HEK293T (cell line): ENCODE results near the gene SLC35E2B.

Experiments
- CTCF ChIA-PET: fragments of 350-600 bp; formaldehyde crosslinking; extraction: SDS; loops from one replicate; lab custom pipeline; 2021; ENCODE audit warnings: antibody characterized with exemption, inconsistent platforms; lab: Yijun Ruan, JAX
- POLR2A ChIA-PET: fragments of 350-600 bp; formaldehyde crosslinking; extraction: SDS; loops from one replicate; lab custom pipeline; 2020; ENCODE audit warnings: antibody characterized with exemption, inconsistent platforms; lab: Yijun Ruan, JAX
- DNase-seq: peaks from one replicate; pipeline ENCODE4 v3.0.0; 2012; ENCODE audit warnings: mixed read lengths; ENCODE audit errors: extremely low spot score
- ARNT ChIP-seq: fragments of 450-650 bp; IDR thresholded peaks from 2 replicates; pipeline ENCODE4 v1.6.1; 2017; ENCODE audit warnings: mild to moderate bottlenecking
- BHLHE40 ChIP-seq: fragments of 450-650 bp; IDR thresholded peaks from 2 replicates; pipeline ENCODE4 v1.6.1; 2016; ENCODE audit warnings: mild to moderate bottlenecking, moderate library complexity, borderline replicate concordance
- CTBP1 ChIP-seq: fragments of 450-650 bp; IDR thresholded peaks from 2 replicates; pipeline ENCODE4 v1.6.1; 2016; ENCODE audit warnings: borderline replicate concordance
- ELF4 ChIP-seq: fragments of 450-650 bp; IDR thresholded peaks from 2 replicates; pipeline ENCODE4 v1.6.1; 2017; ENCODE audit warnings: antibody characterized with exemption
- FOXA1 ChIP-seq: fragments of 450-650 bp; IDR thresholded peaks from 2 replicates; pipeline ENCODE4 v1.6.1; 2016; ENCODE audit warnings: mild to moderate bottlenecking
- FOXK2 ChIP-seq: fragments of 450-650 bp; IDR thresholded peaks from 2 replicates; pipeline ENCODE4 v1.6.1; 2016; ENCODE audit warnings: mild to moderate bottlenecking
- FOXM1 ChIP-seq: fragments of 450-650 bp; IDR thresholded peaks from 2 replicates; pipeline ENCODE4 v1.6.1; 2017; ENCODE audit warnings: mild to moderate bottlenecking, borderline replicate concordance
- HDGF ChIP-seq: fragments of 450-650 bp; IDR thresholded peaks from 2 replicates; pipeline ENCODE4 v1.6.1; 2017; ENCODE audit warnings: antibody characterized with exemption, borderline replicate concordance
- L3MBTL2 ChIP-seq: fragments of 450-650 bp; conservative IDR thresholded peaks from 2 replicates; pipeline ENCODE4 v1.6.1; 2016; ENCODE audit warnings: mild to moderate bottlenecking
- LEF1 ChIP-seq: fragments of 450-650 bp; IDR thresholded peaks from 2 replicates; pipeline ENCODE4 v1.6.1; 2017; ENCODE audit warnings: mild to moderate bottlenecking, borderline replicate concordance
- NFRKB ChIP-seq: fragments of 450-650 bp; IDR thresholded peaks from 2 replicates; pipeline ENCODE4 v1.6.1; 2016; ENCODE audit warnings: mild to moderate bottlenecking, moderate library complexity
- SP1 ChIP-seq: fragments of 450-650 bp; IDR thresholded peaks from 2 replicates; pipeline ENCODE4 v1.6.1; 2017
- SUZ12 ChIP-seq: fragments of 450-650 bp; IDR thresholded peaks from 2 replicates; pipeline ENCODE4 v1.6.1; 2016; ENCODE audit warnings: mild to moderate bottlenecking
- TARDBP ChIP-seq: fragments of 450-650 bp; IDR thresholded peaks from 2 replicates; pipeline ENCODE4 v1.6.1; 2016
- ZNF384 ChIP-seq: fragments of 450-650 bp; IDR thresholded peaks from 2 replicates; pipeline ENCODE4 v1.6.1; 2016
- TF ChIP-seq, protein P1 (sequence below): fragments of 450-650 bp; IDR thresholded peaks from 2 replicates; pipeline ENCODE4 v1.6.1; 2016

SLC35E2B gene

GRCh38 chr1:1617516-1617915 lies 75.1 kb downstream of the SLC35E2B start:
- TF ChIP-seq FOXA1 (no peak), L3MBTL2 (no peak), ZNF384 (no peak), LEF1 (no peak), ELF4 (no peak), SP1 (no peak), NFRKB (no peak), BHLHE40 (no peak), HDGF (no peak), SUZ12 (no peak)
- no peak for DNase-seq
- ChIA-PET POLR2A (no interaction called here), CTCF (no interaction called here)

GRCh38 chr1:1616838-1617237 lies 75.8 kb downstream of the SLC35E2B start:
- ChIA-PET CTCF (no interaction called here), POLR2A (no interaction called here)
- no peak for TF ChIP-seq SP1
- DNase-seq: no peak

DNA sequence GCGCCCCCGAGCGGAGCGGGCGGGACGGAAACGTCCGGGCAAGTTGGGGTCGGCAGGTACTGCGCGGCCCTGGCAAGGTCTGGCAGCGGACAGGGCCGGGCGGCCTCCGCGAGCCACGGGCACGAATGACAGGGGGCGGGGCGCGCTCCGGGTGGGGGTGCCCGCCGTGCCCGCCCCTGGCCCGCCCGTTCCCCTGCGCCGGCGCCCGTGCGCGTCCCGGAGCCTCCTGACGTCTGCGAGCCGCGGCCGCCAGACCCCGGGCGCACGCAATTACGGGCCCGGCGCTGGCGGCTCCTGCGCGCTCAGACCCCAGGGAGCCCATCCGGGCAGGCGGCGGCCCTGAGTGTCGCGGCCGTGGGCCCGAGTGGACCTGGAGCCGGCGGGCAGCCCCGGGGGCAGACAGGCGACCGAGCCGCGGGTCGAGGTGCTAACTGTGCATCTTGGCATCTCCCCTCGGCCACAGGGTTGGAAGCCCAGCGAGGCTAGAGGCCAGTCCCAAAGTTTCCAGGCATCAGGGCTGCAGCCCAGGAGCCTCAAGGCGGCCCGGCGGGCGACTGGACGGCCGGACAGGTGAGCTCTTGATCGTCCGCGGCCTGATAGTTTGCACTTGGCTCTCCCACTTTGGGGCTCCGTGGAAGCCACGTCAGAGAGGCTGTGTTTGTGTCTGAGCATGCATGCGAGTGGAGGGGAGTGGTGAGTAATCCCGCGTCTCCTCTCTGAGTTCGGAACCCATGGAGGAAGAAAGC lies 76.4 kb downstream of the SLC35E2B start:
- TF ChIP-seq, protein P1, sequence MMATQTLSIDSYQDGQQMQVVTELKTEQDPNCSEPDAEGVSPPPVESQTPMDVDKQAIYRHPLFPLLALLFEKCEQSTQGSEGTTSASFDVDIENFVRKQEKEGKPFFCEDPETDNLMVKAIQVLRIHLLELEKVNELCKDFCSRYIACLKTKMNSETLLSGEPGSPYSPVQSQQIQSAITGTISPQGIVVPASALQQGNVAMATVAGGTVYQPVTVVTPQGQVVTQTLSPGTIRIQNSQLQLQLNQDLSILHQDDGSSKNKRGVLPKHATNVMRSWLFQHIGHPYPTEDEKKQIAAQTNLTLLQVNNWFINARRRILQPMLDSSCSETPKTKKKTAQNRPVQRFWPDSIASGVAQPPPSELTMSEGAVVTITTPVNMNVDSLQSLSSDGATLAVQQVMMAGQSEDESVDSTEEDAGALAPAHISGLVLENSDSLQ: no peak
- no peak for TF ChIP-seq NFRKB
- no peak for TF ChIP-seq SUZ12
- TF ChIP-seq FOXM1: no peak
- TF ChIP-seq HDGF: no peak
- no peak for TF ChIP-seq ELF4
- no peak for TF ChIP-seq LEF1
- no peak for TF ChIP-seq ARNT
- TF ChIP-seq FOXK2: no peak
- TF ChIP-seq ZNF384: no peak
- TF ChIP-seq L3MBTL2: no peak
- no peak for TF ChIP-seq CTBP1
- no peak for TF ChIP-seq TARDBP
- no peak for TF ChIP-seq SP1
- no peak for TF ChIP-seq FOXA1
- POLR2A ChIA-PET: interaction anchor here (0.6 to 3.3 kb wide), 18 partner anchors 9 to 227 kb away, joined by 3 to 33 read pairs (median 4); partner anchors contain the start of gene FNDC10
- no peak for DNase-seq
- CTCF ChIA-PET: interaction anchor here (0.7 kb wide), 1 partner anchor 10 kb away, joined by 3 read pairs; no protein-coding TSS in a partner anchor

DNA sequence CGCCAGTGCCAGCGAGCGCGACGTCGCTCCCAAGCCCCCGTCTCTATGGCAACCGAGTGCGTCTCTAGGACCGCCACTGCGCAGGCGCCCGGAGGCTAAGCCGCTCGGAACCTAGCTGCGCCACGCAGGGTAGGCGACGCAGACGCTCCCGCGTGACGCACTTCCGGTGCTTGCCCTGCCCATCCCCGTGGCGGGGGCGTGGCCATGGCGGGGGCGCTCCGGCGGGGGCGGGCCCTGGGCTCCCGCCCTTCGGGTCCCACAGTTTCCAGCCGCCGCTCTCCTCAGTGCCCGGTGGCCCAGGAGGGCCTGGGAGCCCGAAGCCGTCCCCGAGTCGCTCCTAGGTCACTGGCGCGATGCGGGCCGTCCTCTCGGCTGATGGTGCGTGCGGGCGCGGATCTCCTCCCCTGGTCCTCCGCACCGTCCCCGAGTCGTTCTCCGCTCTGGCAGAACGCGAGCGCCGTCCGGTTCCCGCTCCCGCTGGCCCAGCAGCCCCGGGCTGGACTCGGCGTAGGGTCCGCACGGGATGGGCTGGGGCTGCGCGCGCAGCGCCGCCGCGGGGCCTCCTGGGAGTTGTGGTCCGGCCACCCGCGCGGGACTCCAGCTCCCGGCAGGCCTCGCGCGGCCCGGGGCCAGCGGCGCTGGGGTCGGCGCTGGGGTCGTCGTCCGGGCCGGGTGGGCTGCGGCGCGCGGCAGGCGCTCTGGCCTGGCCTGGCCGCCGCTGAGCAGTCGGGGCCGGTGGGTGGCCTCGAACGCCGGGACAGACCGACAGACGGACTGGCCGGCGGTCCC lies 77.1 kb downstream of the SLC35E2B start, which contains the start of gene MIB2:
TSS of gene MIB2 (plus strand) at position 245 of the 789 bp plus-strand sequence. CDS start 7,953 bp downstream, outside the sequence.
- POLR2A ChIA-PET: interaction anchor here (0.5 to 3.3 kb wide), 21 partner anchors 9 to 675 kb away, joined by 3 to 33 read pairs (median 3); partner anchors contain the start of gene FNDC10
- DNase-seq: peak; percentile 100
- CTCF ChIA-PET: no interaction called here
- TF ChIP-seq L3MBTL2: no peak
- peak; percentile 33; the same call in 1 of the 2 replicates for TF ChIP-seq ARNT

DNA sequence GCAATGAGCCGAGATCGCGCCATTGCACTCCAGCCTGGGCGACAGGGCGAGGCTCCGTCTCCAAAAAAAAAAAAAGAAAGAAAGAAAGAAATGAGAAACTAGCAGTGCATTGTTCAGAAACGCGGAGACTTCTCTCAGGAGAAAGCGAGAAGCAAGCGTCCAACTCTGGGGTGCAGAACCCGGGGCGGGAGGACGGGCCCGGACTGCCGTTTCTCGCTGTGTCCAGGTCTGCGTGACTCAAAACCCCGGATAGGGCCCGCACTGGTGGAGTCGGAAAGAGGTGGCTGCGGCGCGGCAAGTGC lies 77.7 kb downstream of the SLC35E2B start:
- ChIA-PET CTCF (no interaction called here), POLR2A (interaction anchor here (1.0 to 3.3 kb wide), 10 partner anchors 8 to 103 kb away, joined by 3 to 33 read pairs (median 6); partner anchors contain the start of gene FNDC10)
- no peak for DNase-seq
- TF ChIP-seq SP1 (no peak), TARDBP (no peak), ELF4 (no peak), ZNF384 (no peak), BHLHE40 (no peak), HDGF (no peak), FOXA1 (no peak), L3MBTL2 (no peak)
- TF ChIP-seq, protein P1: no peak

GRCh38 chr1:1614204-1614953 lies 78.2 kb downstream of the SLC35E2B start:
- CTCF ChIA-PET: no interaction called here
- no peak for DNase-seq
- TF ChIP-seq L3MBTL2 (peak; percentile 53; the same call in 1 of the 2 replicates), ELF4 (no peak)

More at GRCh38 chr1:1614204-1614953, 78.2 kb downstream of the SLC35E2B start:
- POLR2A ChIA-PET: interaction anchor here (0.8 to 3.3 kb wide), 9 partner anchors 8 to 103 kb away, joined by 3 to 33 read pairs (median 6); partner anchors contain the start of gene FNDC10
